ENCODE data around the gene CD69. TPM values are rescaled to one million over a fixed set of nuclear protein-coding genes. Genes with fewer than 3 reads are reported as not detected.
A peak's percentile ranks its signal among the peaks of the same experiment; 100 is the strongest.

CD69 gene
- total and polyA plus RNA-seq, 4 donors: 1.3 to 2.7 (median 1.7) TPM

GRCh38 chr12:9756706-9757105 lies 4.0 kb downstream of the CD69 start:
- Histone ChIP-seq H3K36me3 (ENCODE audit: control insufficient read depth in 4 of 4, insufficient read depth in 3 of 4, low read depth in 1 of 4, low read length in 3 of 4) (peaks cover 0 to 1% (median 0%) of the 10 kb centered on the region in 4 donors), H3K27ac (ENCODE audit: low read depth in 1 of 2, low read length in 2 of 2) (no peak overlapping the region)

GRCh38 chr12:9756170-9756569 lies 4.5 kb downstream of the CD69 start:
- Histone ChIP-seq H3K36me3 (ENCODE audit: control insufficient read depth in 4 of 4, insufficient read depth in 3 of 4, low read depth in 1 of 4, low read length in 3 of 4) (peaks cover 0 to 1% (median 0%) of the 10 kb centered on the region in 4 donors), H3K27me3 (ENCODE audit: control insufficient read depth in 4 of 4, insufficient read depth in 4 of 4, low read length in 3 of 4) (peaks cover 0 to 2% (median 0%) of the 10 kb centered on the region in 4 donors), H3K9me3 (ENCODE audit: control insufficient read depth in 4 of 4, low read length in 3 of 4) (no peaks in the 10 kb centered on the region), H3K9ac (ENCODE audit: low read depth in 1 of 2, low read length in 2 of 2) (no peak overlapping the region), H3K4me3 (ENCODE audit: low read depth in 1 of 3, low read length in 3 of 3) (no peak overlapping the region), H3K27ac (ENCODE audit: low read depth in 1 of 2, low read length in 2 of 2) (no peak overlapping the region), H3K4me1 (ENCODE audit: control insufficient read depth in 4 of 4, insufficient read depth in 4 of 4, low read length in 3 of 4) (peaks cover 0 to 3% (median 0%) of the 10 kb centered on the region in 4 donors)
- WGBS: 74% methylated on average over 2 of the region's 2 CpGs
- TF ChIP-seq HNF4G (IDR thresholded peaks at IDR 0.05): no peak
- no peak for TF ChIP-seq FOXA1 (IDR thresholded peaks at IDR 0.05)
- no peak for TF ChIP-seq SP1 (IDR thresholded peaks at IDR 0.05)
- TF ChIP-seq RXRA (IDR thresholded peaks at IDR 0.05): no peak
- TF ChIP-seq ATF3 (IDR thresholded peaks at IDR 0.05): no peak
- TF ChIP-seq REST (IDR thresholded peaks at IDR 0.05): no peak
- no peak for TF ChIP-seq RAD21 (IDR thresholded peaks at IDR 0.05)
- TF ChIP-seq MAX (IDR thresholded peaks at IDR 0.05): no peak
- TF ChIP-seq GABPA (IDR thresholded peaks at IDR 0.05 in 1 of 2, conservative IDR thresholded peaks at IDR 0.05 in 1 of 2): no peak
- TF ChIP-seq YY1 (IDR thresholded peaks at IDR 0.05): no peak
- no peak for DNase-seq (ENCODE audit: low spot score)

More at GRCh38 chr12:9756706-9757105, 4.0 kb downstream of the CD69 start:
- no peak overlapping the region for H3K4me3 ChIP-seq (ENCODE audit: low read depth in 1 of 3, low read length in 3 of 3)
- peak overlapping the region in 1 of 2 donors; percentile 31 for H3K9ac ChIP-seq (ENCODE audit: low read depth in 1 of 2, low read length in 2 of 2)
- H3K9me3 ChIP-seq (ENCODE audit: control insufficient read depth in 4 of 4, low read length in 3 of 4): no peaks in the 10 kb centered on the region
- no peak for DNase-seq (ENCODE audit: low spot score)
- H3K4me1 ChIP-seq (ENCODE audit: control insufficient read depth in 4 of 4, insufficient read depth in 4 of 4, low read length in 3 of 4): no peaks in the 10 kb centered on the region
- H3K27me3 ChIP-seq (ENCODE audit: control insufficient read depth in 4 of 4, insufficient read depth in 4 of 4, low read length in 3 of 4): peaks cover 0 to 2% (median 0%) of the 10 kb centered on the region in 4 donors
- WGBS: 87% methylated on average over 5 of the region's 5 CpGs
- no peak for TF ChIP-seq REST (IDR thresholded peaks at IDR 0.05)
